ENCODE measurements around the gene EIF4E3.

EIF4E3 gene

DNA sequence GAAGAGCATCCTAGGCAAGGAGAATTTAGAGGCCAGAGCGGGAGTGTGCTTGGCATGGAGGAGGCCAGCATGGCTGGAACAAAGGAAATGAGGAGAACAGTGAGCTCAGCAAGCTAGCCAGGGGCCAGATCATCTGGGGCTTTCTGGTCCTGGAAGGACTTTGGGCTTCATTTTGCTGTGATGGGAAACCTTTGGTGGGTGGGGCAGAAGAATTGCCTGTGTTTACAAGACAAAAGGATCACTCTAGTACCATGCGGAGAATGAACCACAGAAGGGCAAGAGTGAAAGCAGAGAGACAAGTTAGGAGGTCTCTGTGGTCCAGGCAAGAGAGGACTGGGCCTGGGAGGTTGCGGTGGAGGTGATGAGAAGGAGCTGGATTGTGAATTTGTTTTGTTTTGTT lies 80.1 kb downstream of the EIF4E3 start:
- no peak for DNase-seq

GRCh38 chr3:71641674-71642073 lies 83.5 kb downstream of the EIF4E3 start:
- no peak for DNase-seq

DNA sequence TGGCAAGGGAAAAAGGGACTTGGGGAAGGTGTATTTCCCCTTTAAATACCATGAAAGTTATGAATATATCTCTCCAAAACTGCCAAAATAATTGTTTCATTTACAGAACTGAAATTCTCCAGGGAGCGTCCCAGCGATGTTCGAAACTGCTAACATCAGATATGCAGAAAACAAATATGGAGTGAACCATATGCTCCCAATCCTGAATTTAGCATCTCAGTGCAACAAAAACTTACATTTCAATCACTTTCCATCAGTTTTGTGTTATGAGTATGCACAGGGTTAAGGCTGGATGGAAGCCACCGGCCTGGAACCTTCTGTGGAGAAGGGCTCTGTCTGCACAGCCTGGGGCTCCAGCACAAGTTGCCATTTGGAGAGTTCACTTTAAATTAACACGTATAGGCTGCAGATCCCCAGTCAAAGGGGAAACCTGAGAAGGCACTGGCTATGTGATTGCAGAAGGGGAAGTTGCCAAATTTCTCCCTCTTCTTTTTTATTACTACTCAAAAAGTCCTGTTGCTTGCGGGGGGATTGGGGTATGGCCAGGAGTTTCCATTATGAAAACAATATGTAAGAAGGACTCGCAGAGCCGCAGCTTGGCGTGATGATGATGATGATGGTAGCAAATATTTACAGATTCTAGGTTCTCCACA lies 84.7 kb downstream of the EIF4E3 start:
- DNase-seq = no peak

- peak; percentile 25 to 58 for DNase-seq
Observed at GRCh38 chr3:71636482-71636881, 88.7 kb downstream of the EIF4E3 start.

- DNase-seq = no peak
Observed at GRCh38 chr3:71636001-71636400, 89.2 kb downstream of the EIF4E3 start.

DNA sequence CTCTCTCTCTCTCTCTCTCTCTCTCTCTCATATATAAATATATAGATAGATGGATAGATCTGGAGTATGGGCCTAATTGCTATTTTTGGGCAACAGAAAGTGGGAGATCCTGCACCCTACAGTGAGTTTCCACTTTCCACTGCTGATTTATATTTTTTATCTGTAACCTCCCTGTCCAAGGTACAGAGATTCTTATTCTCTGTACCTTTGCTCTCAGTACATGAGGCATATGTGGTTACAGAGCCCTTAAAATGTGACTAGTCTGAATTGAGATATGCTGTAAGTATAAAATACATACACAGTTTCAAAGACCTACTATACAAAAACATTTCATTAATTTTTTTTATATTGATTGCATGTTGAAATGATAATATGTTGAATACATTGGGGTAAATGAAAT lies 90.5 kb downstream of the EIF4E3 start:
- no peak for DNase-seq

DNA sequence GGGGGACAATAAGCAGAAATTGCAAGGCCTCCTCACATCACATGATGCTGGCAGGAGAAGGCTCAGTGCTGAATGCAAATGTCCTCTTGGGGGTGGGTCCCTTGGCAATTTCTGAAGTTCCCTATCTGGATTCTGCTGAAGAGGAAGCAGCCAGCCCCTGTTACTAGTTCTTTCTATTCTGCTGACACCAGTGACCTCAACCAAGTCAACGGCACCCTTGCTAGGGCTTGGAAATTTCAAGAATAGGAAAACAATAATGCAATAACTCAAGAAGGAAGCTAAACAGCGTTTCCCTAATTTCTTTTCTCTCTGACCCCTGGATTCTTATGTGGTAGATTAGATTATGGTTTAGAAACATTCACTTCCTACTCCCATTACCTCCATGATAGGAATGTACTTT lies 95.5 kb downstream of the EIF4E3 start:
- peak in 1 of 2 experiments; percentile 1 for DNase-seq

DNA sequence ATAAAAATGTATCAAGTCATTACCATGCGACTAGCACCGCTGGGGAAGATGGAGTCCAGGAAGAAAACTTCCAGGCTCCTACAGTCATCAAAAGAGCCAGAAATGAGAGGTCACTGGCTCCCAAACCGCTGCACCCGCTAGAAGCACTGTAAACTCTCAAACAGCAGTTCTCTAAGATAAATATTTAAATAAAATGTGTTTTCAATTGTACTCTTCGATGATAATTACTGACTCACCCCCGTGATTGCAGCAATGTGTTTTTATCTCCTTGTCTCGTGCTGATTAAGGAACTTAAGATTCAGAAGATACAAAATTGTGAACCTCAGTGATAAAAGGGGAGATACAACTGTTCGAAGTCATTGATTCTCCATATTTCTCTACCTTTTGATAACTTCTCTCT lies 95.9 kb downstream of the EIF4E3 start:
- no peak for DNase-seq

DNA sequence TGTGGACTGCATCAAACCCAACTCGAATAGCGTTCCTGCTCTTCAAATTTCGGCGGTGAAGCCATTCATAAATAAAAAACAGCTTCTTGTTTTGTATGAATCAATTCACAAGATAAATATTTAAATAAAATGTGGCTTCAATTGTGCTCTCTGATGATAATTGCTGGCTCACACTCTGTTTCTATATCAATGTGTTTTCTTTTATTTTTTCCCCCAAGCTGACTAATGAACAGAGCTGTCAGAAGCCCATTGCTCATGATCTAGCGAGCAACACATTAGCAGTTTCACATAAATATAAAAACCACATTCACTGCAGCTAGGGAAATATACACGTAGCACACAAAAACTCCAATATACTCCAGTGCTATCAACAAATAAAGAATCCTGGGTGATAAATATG lies 96.7 kb downstream of the EIF4E3 start:
- no peak for DNase-seq

DNA sequence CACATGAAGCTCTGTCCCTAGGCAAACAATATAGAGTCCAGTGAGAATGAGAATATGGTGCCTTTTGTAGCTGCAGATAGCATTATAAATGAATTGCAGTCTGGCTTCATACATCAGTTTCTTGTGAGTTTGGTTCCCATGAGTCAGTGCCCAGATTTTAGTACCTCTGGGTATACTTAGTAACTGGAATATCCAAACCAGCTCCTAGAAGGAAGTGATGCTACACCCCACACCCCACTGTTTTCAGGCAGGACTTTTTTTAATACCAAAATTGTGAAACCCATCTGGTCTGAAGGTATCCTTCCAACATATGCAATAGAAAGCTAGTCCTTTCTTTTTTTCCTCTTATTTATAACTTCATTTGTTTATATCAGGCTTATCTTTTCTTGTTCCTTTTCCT lies 99.5 kb downstream of the EIF4E3 start:
- DNase-seq = no peak

Data from NCI-H526 (cell line).